Activated CD8-positive, alpha-beta T cell treated with anti-CD3 and anti-CD28 coated beads for 36 hours (primary cell): ENCODE data around the gene UNKL. TPM values are rescaled to one million over a fixed set of nuclear protein-coding genes. Genes with fewer than 3 reads are reported as not detected.

Source experiments
- ATAC-seq: fragments of 200-7000 bp; cut with Tn5 transposase; one replicate; pipeline ENCODE4 v1.10.0; 2021; ENCODE audit warnings: mild to moderate bottlenecking, moderate library complexity
- CTCF ChIA-PET: fragments of 350-600 bp; sonication (Branson Sonifier 250); formaldehyde crosslinking; loops from one replicate; lab custom pipeline; 2021; ENCODE audit warnings: antibody characterized with exemption; lab: Charles Lee
- POLR2A ChIA-PET: fragments of 350-600 bp; sonication (Branson Sonifier 250); formaldehyde crosslinking; loops from one replicate; lab custom pipeline; 2021; ENCODE audit warnings: antibody characterized with exemption; lab: Charles Lee
- DNase-seq: peaks from one replicate; pipeline ENCODE4 v3.0.0-alpha.2; 2020
- H3K27ac Mint-ChIP-seq: one replicate; pipeline ENCODE4 v1.8.0; 2021; ENCODE audit warnings: mild to moderate bottlenecking, mixed read lengths
- H3K27me3 Mint-ChIP-seq: one replicate; pipeline ENCODE4 v1.8.0; 2021; ENCODE audit warnings: mixed read lengths
- H3K36me3 Mint-ChIP-seq: one replicate; pipeline ENCODE4 v1.8.0; 2021; ENCODE audit warnings: low read depth, mixed read lengths
- H3K4me1 Mint-ChIP-seq: one replicate; pipeline ENCODE4 v1.8.0; 2021; ENCODE audit warnings: low read depth, mixed read lengths
- H3K4me3 Mint-ChIP-seq: one replicate; pipeline ENCODE4 v1.8.0; 2021; ENCODE audit warnings: mild to moderate bottlenecking, moderate library complexity, mixed read lengths
- H3K9me3 Mint-ChIP-seq: one replicate; pipeline ENCODE4 v1.8.0; 2021; ENCODE audit warnings: mixed read lengths
- CTCF ChIP-seq: fragments of 200-600 bp; IDR thresholded peaks from one replicate; pipeline ENCODE4 v1.8.0; 2022; ENCODE audit warnings: antibody characterized with exemption, mild to moderate bottlenecking
- intact Hi-C: fragments of 100-400 bp; cut with micrococcal nuclease; formaldehyde crosslinking; loops from one replicate; pipeline ENCODE4 v1.10.0; 2022
- total RNA-seq, 2 experiments: library from RNA; stranded (reverse); gene quantifications; one replicate each; pipeline ENCODE4 v1.2.3, GENCODE V29; 2021

UNKL gene
- total RNA-seq, 2 experiments from 2014 or later, result 32.4 to 38.1 TPM

GRCh38 chr16:1378804-1379303 is 35.6 kb downstream of the UNKL start:
- Mint-ChIP-seq H3K27ac (peak overlapping the region; percentile 92), H3K4me1 (peaks cover 13% of the 10 kb centered on the region), H3K9me3 (no peaks in the 10 kb centered on the region), H3K4me3 (peak overlapping the region; percentile 87), H3K36me3 (peaks cover 7% of the 10 kb centered on the region), H3K27me3 (no peaks in the 10 kb centered on the region)
- intact Hi-C loops, result no loop called here
- peak; percentile 82 for DNase-seq
- TF ChIP-seq CTCF, result no peak
- ChIA-PET POLR2A (interaction anchor here (0.8 to 2.2 kb wide), 14 partner anchors 11 to 586 kb away, joined by 3 to 17 read pairs (median 4); partner anchors contain the start of genes RPS2, TELO2, UNKL and UQCC4), CTCF (interaction anchor here (1.2 to 4.9 kb wide), 2 partner anchors 10 to 15 kb away, joined by 7 to 36 read pairs; no protein-coding TSS in a partner anchor)
- peak; percentile 66 for ATAC-seq

- POLR2A ChIA-PET, result interaction anchor here (0.8 to 2.2 kb wide), 11 partner anchors 13 to 587 kb away, joined by 3 to 17 read pairs (median 5); partner anchors contain the start of genes RPS2, TELO2 and UQCC4
- peaks cover 13% of the 10 kb centered on the region for H3K4me1 Mint-ChIP-seq
- H3K36me3 Mint-ChIP-seq, result peaks cover 7% of the 10 kb centered on the region
- intact Hi-C loops, result no loop called here
- no peaks in the 10 kb centered on the region for H3K27me3 Mint-ChIP-seq
- peak overlapping the region; percentile 92 for H3K27ac Mint-ChIP-seq
- H3K4me3 Mint-ChIP-seq, result peak overlapping the region; percentile 87
- TF ChIP-seq CTCF, result no peak
- CTCF ChIA-PET, result interaction anchor here (1.2 to 4.9 kb wide), 2 partner anchors 9 to 14 kb away, joined by 7 to 36 read pairs; no protein-coding TSS in a partner anchor
- DNase-seq (no peak), ATAC-seq (no peak)
- no peaks in the 10 kb centered on the region for H3K9me3 Mint-ChIP-seq
Measured at GRCh38 chr16:1378087-1378803, 36.3 kb downstream of the UNKL start.

- Mint-ChIP-seq H3K4me1 (peaks cover 13% of the 10 kb centered on the region), H3K27me3 (no peaks in the 10 kb centered on the region), H3K36me3 (peaks cover 7% of the 10 kb centered on the region), H3K4me3 (peak overlapping the region; percentile 87), H3K27ac (peak overlapping the region; percentile 20), H3K9me3 (no peaks in the 10 kb centered on the region)
- no peak for TF ChIP-seq CTCF
- DNase-seq, result no peak
- POLR2A ChIA-PET, result interaction anchor here (1.1 to 2.2 kb wide), 4 partner anchors 12 to 43 kb away, joined by 3 to 17 read pairs (median 6); partner anchors contain the start of gene UQCC4
- ATAC-seq, result no peak
- intact Hi-C loops, result no loop called here
- CTCF ChIA-PET, result interaction anchor here (1.2 to 4.9 kb wide), 2 partner anchors 8 to 14 kb away, joined by 7 to 36 read pairs; no protein-coding TSS in a partner anchor
Measured at GRCh38 chr16:1377406-1378010, 37.0 kb downstream of the UNKL start.

GRCh38 chr16:1375741-1376410 is 38.6 kb downstream of the UNKL start:
- H3K27ac Mint-ChIP-seq, result no peak overlapping the region
- H3K4me3 Mint-ChIP-seq, result no peak overlapping the region
- DNase-seq (no peak), ATAC-seq (no peak)
- peaks cover 7% of the 10 kb centered on the region for H3K36me3 Mint-ChIP-seq
- intact Hi-C loops, result no loop called here
- no peaks in the 10 kb centered on the region for H3K9me3 Mint-ChIP-seq
- CTCF ChIA-PET, result interaction anchor here (1.9 kb wide), 1 partner anchor 12 kb away, joined by 10 read pairs; no protein-coding TSS in a partner anchor
- H3K4me1 Mint-ChIP-seq, result peaks cover 13% of the 10 kb centered on the region
- H3K27me3 Mint-ChIP-seq, result no peaks in the 10 kb centered on the region
- TF ChIP-seq CTCF, result no peak
- POLR2A ChIA-PET, result no interaction called here
